HEK293 (cell line): ENCODE measurements around the gene METTL26.

Experiments used
- CTCF ChIA-PET: fragments of 350-600 bp; formaldehyde crosslinking; extraction: SDS; loops from one replicate; lab custom pipeline; 2021; ENCODE audit warnings: antibody characterized with exemption; lab: Yijun Ruan, JAX
- POLR2A ChIA-PET: fragments of 300-600 bp; formaldehyde crosslinking; extraction: SDS; loops from one replicate; lab custom pipeline; 2020; ENCODE audit warnings: antibody characterized with exemption, inconsistent platforms; lab: Yijun Ruan, JAX
- H3K27ac ChIP-seq: fragments of 200-500 bp; sonication (Bioruptor generic); 2 replicates; pipeline ENCODE4 v1.5.1; 2014; ENCODE audit warnings: low read depth, low read length, control low read depth, inconsistent platforms; ENCODE audit errors: extremely low read depth
- H3K36me3 ChIP-seq, 2 experiments: fragments of 200-500 bp in 1 of 2; sonication (Bioruptor generic) in 1 of 2; 1 replicate in 1 of 2; 2 replicates in 1 of 2; pipeline ENCODE4 v1.5.1; 2014 to 2017; ENCODE audit warnings: inconsistent platforms in 2 of 2, low read length in 2 of 2; ENCODE audit not compliant: control insufficient read depth in 2 of 2, insufficient read depth in 1 of 2
- H3K4me1 ChIP-seq: fragments of 200-500 bp; sonication (Bioruptor generic); 2 replicates; pipeline ENCODE4 v1.5.1; 2014; ENCODE audit warnings: mild to moderate bottlenecking, low read length, inconsistent platforms; ENCODE audit not compliant: control insufficient read depth, insufficient read depth
- H3K4me3 ChIP-seq: 2 replicates; pipeline ENCODE4 v1.5.1; 2011; ENCODE audit warnings: low read depth, mild to moderate bottlenecking, control low read depth, low read length, moderate library complexity
- H3K9me3 ChIP-seq: fragments of 200-500 bp; sonication (Bioruptor generic); 2 replicates; pipeline ENCODE4 v1.5.1; 2014; ENCODE audit warnings: low read depth, low read length, inconsistent platforms; ENCODE audit not compliant: control insufficient read depth, insufficient read depth
- GLIS2 ChIP-seq: fragments of 450-650 bp; formaldehyde crosslinking; IDR thresholded peaks from 2 replicates; pipeline ENCODE4 v1.5.1; 2016; ENCODE audit warnings: missing biosample characterization, missing genetic modification characterization
- YY1 ChIP-seq: fragments of 450-650 bp; formaldehyde crosslinking; IDR thresholded peaks from 2 replicates; pipeline ENCODE4 v1.5.1; 2018; ENCODE audit warnings: missing biosample characterization, missing genetic modification characterization
- ZBTB17 ChIP-seq: fragments of 450-650 bp; formaldehyde crosslinking; IDR thresholded peaks from 2 replicates; pipeline ENCODE4 v1.5.1; 2016; ENCODE audit warnings: missing biosample characterization, missing genetic modification characterization
- ZFHX2 ChIP-seq: fragments of 450-650 bp; formaldehyde crosslinking; conservative IDR thresholded peaks from 2 replicates; pipeline ENCODE4 v1.5.1; 2016; ENCODE audit warnings: missing biosample characterization, missing genetic modification characterization
- ZNF433 ChIP-seq: fragments of 450-650 bp; formaldehyde crosslinking; IDR thresholded peaks from 2 replicates; pipeline ENCODE4 v1.5.1; 2016; ENCODE audit warnings: missing biosample characterization, missing genetic modification characterization, low read depth
- ZNF561 ChIP-seq: fragments of 450-650 bp; IDR thresholded peaks from 2 replicates; pipeline ENCODE4 v1.5.1; 2018; ENCODE audit warnings: missing biosample characterization, missing genetic modification characterization, borderline replicate concordance
- ZNF610 ChIP-seq: fragments of 450-650 bp; formaldehyde crosslinking; IDR thresholded peaks from 2 replicates; pipeline ENCODE4 v1.5.1; 2016; ENCODE audit warnings: missing biosample characterization, missing genetic modification characterization, borderline replicate concordance
- ZNF629 ChIP-seq: fragments of 450-650 bp; formaldehyde crosslinking; IDR thresholded peaks from 2 replicates; pipeline ENCODE4 v1.5.1; 2017; ENCODE audit warnings: missing biosample characterization, missing genetic modification characterization
- ZNF658 ChIP-seq: fragments of 450-650 bp; formaldehyde crosslinking; IDR thresholded peaks from 2 replicates; pipeline ENCODE4; 2016; ENCODE audit warnings: missing biosample characterization, missing genetic modification characterization
- ZNF670 ChIP-seq: fragments of 450-650 bp; formaldehyde crosslinking; IDR thresholded peaks from 2 replicates; pipeline ENCODE4 v1.5.1; 2016; ENCODE audit warnings: missing biosample characterization, missing genetic modification characterization, low read depth
- ZNF843 ChIP-seq: fragments of 450-650 bp; formaldehyde crosslinking; IDR thresholded peaks from 2 replicates; pipeline ENCODE4 v1.5.1; 2016; ENCODE audit warnings: missing biosample characterization, missing genetic modification characterization
- ZSCAN18 ChIP-seq: fragments of 450-650 bp; formaldehyde crosslinking; IDR thresholded peaks from 2 replicates; pipeline ENCODE4 v1.5.1; 2016; ENCODE audit warnings: missing biosample characterization, missing genetic modification characterization
- ZXDB ChIP-seq: fragments of 450-650 bp; formaldehyde crosslinking; IDR thresholded peaks from 2 replicates; pipeline ENCODE4 v1.5.1; 2016; ENCODE audit warnings: missing biosample characterization, missing genetic modification characterization
- TF ChIP-seq, protein P1 (sequence below): fragments of 450-650 bp; formaldehyde crosslinking; IDR thresholded peaks from 2 replicates; pipeline ENCODE4 v1.5.1; 2016; ENCODE audit warnings: missing biosample characterization, missing genetic modification characterization
- TF ChIP-seq, protein P2 (sequence below): IDR thresholded peaks from 2 replicates; pipeline ENCODE4 v1.6.1; 2011; ENCODE audit warnings: mild to moderate bottlenecking, low read depth, low read length, borderline replicate concordance
- TF ChIP-seq, protein P3 (sequence below): fragments of 450-650 bp; formaldehyde crosslinking; IDR thresholded peaks from 2 replicates; pipeline ENCODE4 v1.5.1; 2016; ENCODE audit warnings: missing biosample characterization, missing genetic modification characterization
- TF ChIP-seq, protein P4 (sequence below): fragments of 450-650 bp; formaldehyde crosslinking; IDR thresholded peaks from 2 replicates; pipeline ENCODE4; 2016; ENCODE audit warnings: missing biosample characterization, missing genetic modification characterization
- TF ChIP-seq, protein P5 (sequence below): fragments of 450-650 bp; formaldehyde crosslinking; IDR thresholded peaks from 2 replicates; pipeline ENCODE4 v1.5.1; 2016; ENCODE audit warnings: missing biosample characterization, missing genetic modification characterization, borderline replicate concordance

Gene METTL26

DNA sequence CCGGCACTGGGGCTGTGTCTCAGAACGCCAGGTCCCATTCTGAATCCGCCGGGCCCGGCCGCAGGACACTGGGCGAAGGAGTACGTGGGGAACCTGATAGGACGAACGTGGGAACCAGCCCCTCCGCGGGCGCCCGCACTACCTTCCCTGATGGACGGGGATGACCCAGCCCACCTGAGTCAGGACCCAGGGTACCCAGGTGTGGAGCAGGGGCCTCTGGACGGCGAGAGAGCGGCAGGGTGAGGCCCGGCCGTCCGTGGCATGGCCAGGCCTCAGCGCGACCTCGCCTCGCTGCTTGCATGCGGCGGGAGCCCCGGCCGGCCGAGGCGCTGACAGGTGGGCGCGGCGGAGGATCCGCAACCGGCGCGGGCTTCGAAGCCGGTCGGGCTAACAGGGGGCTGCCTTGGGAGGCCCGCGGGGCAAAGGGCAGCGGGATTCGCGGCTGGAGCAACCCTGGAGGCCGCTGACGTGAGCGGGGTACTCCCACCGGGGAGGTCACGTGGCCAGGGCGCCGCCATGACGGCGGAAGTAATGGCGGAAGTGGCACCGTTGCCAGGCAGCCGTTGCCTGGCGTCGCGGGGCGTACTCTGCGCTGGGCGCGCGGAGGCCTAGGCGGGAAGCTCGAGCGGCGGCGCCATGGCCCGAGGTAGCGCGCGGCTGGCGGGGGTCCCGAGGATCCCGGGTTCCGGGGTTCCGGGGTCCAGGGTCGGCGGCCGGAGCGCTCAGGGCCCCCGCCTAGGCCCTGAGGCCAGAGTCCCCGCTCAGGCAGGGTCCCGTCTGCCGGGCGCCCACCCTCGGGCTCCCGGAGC is 12.9 kb upstream of the METTL26 start, which contains the start of gene WDR90 (continued):
- TF ChIP-seq, protein P1, sequence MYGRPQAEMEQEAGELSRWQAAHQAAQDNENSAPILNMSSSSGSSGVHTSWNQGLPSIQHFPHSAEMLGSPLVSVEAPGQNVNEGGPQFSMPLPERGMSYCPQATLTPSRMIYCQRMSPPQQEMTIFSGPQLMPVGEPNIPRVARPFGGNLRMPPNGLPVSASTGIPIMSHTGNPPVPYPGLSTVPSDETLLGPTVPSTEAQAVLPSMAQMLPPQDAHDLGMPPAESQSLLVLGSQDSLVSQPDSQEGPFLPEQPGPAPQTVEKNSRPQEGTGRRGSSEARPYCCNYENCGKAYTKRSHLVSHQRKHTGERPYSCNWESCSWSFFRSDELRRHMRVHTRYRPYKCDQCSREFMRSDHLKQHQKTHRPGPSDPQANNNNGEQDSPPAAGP (tag by site-specific recombination): peak; percentile 23; the same call in 1 of the 2 replicates
- TF ChIP-seq ZNF670 (tag by site-specific recombination) (no peak), YY1 (peak; percentile 96), ZXDB (tag by site-specific recombination) (peak; percentile 83), ZNF433 (tag by site-specific recombination) (no peak), ZBTB17 (no peak; the same call in 1 of the 2 replicates), ZNF658 (no peak), ZNF561 (tag by site-specific recombination) (peak; percentile 78; the same call in 1 of the 2 replicates)
- TF ChIP-seq, protein P2, sequence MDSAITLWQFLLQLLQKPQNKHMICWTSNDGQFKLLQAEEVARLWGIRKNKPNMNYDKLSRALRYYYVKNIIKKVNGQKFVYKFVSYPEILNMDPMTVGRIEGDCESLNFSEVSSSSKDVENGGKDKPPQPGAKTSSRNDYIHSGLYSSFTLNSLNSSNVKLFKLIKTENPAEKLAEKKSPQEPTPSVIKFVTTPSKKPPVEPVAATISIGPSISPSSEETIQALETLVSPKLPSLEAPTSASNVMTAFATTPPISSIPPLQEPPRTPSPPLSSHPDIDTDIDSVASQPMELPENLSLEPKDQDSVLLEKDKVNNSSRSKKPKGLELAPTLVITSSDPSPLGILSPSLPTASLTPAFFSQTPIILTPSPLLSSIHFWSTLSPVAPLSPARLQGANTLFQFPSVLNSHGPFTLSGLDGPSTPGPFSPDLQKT: peak; percentile 67; the same call in 1 of the 2 replicates
- TF ChIP-seq, protein P3, sequence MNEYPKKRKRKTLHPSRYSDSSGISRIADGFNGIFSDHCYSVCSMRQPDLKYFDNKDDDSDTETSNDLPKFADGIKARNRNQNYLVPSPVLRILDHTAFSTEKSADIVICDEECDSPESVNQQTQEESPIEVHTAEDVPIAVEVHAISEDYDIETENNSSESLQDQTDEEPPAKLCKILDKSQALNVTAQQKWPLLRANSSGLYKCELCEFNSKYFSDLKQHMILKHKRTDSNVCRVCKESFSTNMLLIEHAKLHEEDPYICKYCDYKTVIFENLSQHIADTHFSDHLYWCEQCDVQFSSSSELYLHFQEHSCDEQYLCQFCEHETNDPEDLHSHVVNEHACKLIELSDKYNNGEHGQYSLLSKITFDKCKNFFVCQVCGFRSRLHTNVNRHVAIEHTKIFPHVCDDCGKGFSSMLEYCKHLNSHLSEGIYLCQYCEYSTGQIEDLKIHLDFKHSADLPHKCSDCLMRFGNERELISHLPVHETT (tag by site-specific recombination): no peak

GRCh38 chr16:648071-648780 is 12.1 kb upstream of the METTL26 start:
- POLR2A ChIA-PET: interaction anchor here (1.5 to 2.3 kb wide), 3 partner anchors 11 to 19 kb away, joined by 3 to 10 read pairs (median 7); partner anchors contain the start of genes METTL26 and RHOT2
- H3K9me3 ChIP-seq: no peaks in the 10 kb centered on the region
- peak overlapping the region; percentile 97 for H3K27ac ChIP-seq
- CTCF ChIA-PET: interaction anchor here (0.7 to 1.6 kb wide), 5 partner anchors 10 to 26 kb away, joined by 3 to 5 read pairs (median 4); partner anchors contain the start of genes METTL26 and RHOT2
- H3K4me1 ChIP-seq: 0 out of 2 replicates have a peak, but pooled peaks cover 5% of the 10 kb centered on the region
- peak overlapping the region; percentile 37 for H3K4me3 ChIP-seq
- H3K36me3 ChIP-seq: peaks cover 0 to 24% of the 10 kb centered on the region in 2 experiments; a peak in 2 of 3 replicates
- TF ChIP-seq ZFHX2 (tag by site-specific recombination) (peak; percentile 80), ZNF610 (tag by site-specific recombination) (peak; percentile 40; the same call in 1 of the 2 replicates), ZNF843 (tag by site-specific recombination) (no peak), ZNF629 (tag by site-specific recombination) (no peak), GLIS2 (tag by site-specific recombination) (peak; percentile 79), ZSCAN18 (no peak)
- TF ChIP-seq, protein P2: no peak
- TF ChIP-seq, protein P4, sequence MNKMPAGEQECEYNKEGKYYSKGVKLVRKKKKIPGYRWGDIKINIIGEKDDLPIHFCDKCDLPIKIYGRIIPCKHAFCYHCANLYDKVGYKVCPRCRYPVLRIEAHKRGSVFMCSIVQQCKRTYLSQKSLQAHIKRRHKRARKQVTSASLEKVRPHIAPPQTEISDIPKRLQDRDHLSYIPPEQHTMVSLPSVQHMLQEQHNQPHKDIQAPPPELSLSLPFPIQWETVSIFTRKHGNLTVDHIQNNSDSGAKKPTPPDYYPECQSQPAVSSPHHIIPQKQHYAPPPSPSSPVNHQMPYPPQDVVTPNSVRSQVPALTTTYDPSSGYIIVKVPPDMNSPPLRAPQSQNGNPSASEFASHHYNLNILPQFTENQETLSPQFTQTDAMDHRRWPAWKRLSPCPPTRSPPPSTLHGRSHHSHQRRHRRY (tag by site-specific recombination): no peak
- TF ChIP-seq, protein P1 (tag by site-specific recombination): peak; percentile 59
- TF ChIP-seq, protein P5, sequence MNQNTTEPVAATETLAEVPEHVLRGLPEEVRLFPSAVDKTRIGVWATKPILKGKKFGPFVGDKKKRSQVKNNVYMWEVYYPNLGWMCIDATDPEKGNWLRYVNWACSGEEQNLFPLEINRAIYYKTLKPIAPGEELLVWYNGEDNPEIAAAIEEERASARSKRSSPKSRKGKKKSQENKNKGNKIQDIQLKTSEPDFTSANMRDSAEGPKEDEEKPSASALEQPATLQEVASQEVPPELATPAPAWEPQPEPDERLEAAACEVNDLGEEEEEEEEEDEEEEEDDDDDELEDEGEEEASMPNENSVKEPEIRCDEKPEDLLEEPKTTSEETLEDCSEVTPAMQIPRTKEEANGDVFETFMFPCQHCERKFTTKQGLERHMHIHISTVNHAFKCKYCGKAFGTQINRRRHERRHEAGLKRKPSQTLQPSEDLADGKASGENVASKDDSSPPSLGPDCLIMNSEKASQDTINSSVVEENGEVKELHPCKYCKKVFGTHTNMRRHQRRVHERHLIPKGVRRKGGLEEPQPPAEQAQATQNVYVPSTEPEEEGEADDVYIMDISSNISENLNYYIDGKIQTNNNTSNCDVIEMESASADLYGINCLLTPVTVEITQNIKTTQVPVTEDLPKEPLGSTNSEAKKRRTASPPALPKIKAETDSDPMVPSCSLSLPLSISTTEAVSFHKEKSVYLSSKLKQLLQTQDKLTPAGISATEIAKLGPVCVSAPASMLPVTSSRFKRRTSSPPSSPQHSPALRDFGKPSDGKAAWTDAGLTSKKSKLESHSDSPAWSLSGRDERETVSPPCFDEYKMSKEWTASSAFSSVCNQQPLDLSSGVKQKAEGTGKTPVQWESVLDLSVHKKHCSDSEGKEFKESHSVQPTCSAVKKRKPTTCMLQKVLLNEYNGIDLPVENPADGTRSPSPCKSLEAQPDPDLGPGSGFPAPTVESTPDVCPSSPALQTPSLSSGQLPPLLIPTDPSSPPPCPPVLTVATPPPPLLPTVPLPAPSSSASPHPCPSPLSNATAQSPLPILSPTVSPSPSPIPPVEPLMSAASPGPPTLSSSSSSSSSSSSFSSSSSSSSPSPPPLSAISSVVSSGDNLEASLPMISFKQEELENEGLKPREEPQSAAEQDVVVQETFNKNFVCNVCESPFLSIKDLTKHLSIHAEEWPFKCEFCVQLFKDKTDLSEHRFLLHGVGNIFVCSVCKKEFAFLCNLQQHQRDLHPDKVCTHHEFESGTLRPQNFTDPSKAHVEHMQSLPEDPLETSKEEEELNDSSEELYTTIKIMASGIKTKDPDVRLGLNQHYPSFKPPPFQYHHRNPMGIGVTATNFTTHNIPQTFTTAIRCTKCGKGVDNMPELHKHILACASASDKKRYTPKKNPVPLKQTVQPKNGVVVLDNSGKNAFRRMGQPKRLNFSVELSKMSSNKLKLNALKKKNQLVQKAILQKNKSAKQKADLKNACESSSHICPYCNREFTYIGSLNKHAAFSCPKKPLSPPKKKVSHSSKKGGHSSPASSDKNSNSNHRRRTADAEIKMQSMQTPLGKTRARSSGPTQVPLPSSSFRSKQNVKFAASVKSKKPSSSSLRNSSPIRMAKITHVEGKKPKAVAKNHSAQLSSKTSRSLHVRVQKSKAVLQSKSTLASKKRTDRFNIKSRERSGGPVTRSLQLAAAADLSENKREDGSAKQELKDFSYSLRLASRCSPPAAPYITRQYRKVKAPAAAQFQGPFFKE (tag by site-specific recombination): no peak
